GM15510 (cell line): ENCODE results near the gene DNAJC21.

Source experiments
- POLR2A ChIP-seq: IDR thresholded peaks from 3 replicates; pipeline ENCODE4 v1.6.1; 2011; ENCODE audit warnings: borderline replicate concordance; ENCODE audit not compliant: insufficient read length; ENCODE audit errors: extremely low read depth

DNAJC21 gene

GRCh38 chr5:34998058-34998789, 68.9 kb downstream of the DNAJC21 start:
- no peak for TF ChIP-seq POLR2A

- TF ChIP-seq POLR2A = no peak
These were observed 72.5 kb downstream of the DNAJC21 start for GRCh38 chr5:35001842-35002241.

- no peak for TF ChIP-seq POLR2A
These were observed 73.1 kb downstream of the DNAJC21 start for GRCh38 chr5:35002459-35002858.

GRCh38 chr5:35003018-35003957, 73.9 kb downstream of the DNAJC21 start:
- TF ChIP-seq POLR2A = no peak

- TF ChIP-seq POLR2A = no peak
These were observed 74.8 kb downstream of the DNAJC21 start for GRCh38 chr5:35004200-35004599.

GRCh38 chr5:35004771-35005170, 75.4 kb downstream of the DNAJC21 start:
- no peak for TF ChIP-seq POLR2A
